Chondrocyte (in vitro differentiated cells): ENCODE data around the gene ADARB2. TPM values are rescaled to one million over a fixed set of nuclear protein-coding genes. Genes with fewer than 3 reads are reported as not detected.

Experiments used
- DNase-seq: peaks from one replicate; pipeline ENCODE4 v3.0.0; 2021; ENCODE audit warnings: mixed read lengths, low spot score
- H3K27ac Mint-ChIP-seq: one replicate; pipeline ENCODE4 v1.8.0; 2021; ENCODE audit warnings: mild to moderate bottlenecking, moderate library complexity, mixed read lengths; ENCODE audit not compliant: unreplicated experiment
- H3K27me3 Mint-ChIP-seq: 2 replicates; pipeline ENCODE4 v1.8.0; 2021; ENCODE audit warnings: low read depth, mixed read lengths
- H3K36me3 Mint-ChIP-seq: 2 replicates; pipeline ENCODE4 v1.8.0; 2021; ENCODE audit warnings: low read depth, mixed read lengths
- H3K4me1 Mint-ChIP-seq: 2 replicates; pipeline ENCODE4 v1.8.0; 2021; ENCODE audit warnings: low read depth, mild to moderate bottlenecking, mixed read lengths
- H3K4me3 Mint-ChIP-seq: one replicate; pipeline ENCODE4 v1.8.0; 2021; ENCODE audit warnings: mild to moderate bottlenecking, moderate library complexity, mixed read lengths; ENCODE audit not compliant: unreplicated experiment
- H3K9me3 Mint-ChIP-seq: 2 replicates; pipeline ENCODE4 v1.8.0; 2021; ENCODE audit warnings: low read depth, mixed read lengths
- CTCF ChIP-seq: fragments of 200-600 bp; sonication (generic); IDR thresholded peaks from 2 replicates; pipeline ENCODE4 v1.5.0; 2021; ENCODE audit warnings: antibody characterized with exemption, mild to moderate bottlenecking, moderate library complexity
- total RNA-seq: library from RNA; stranded (reverse); gene quantifications from 3 replicates; pipeline ENCODE4 v1.2.1, GENCODE V29; 2021

The ADARB2 gene
- total RNA-seq, 1 donor from 2014 or later, result 3.3 TPM

GRCh38 chr10:1706711-1707110 is 30.6 kb downstream of the ADARB2 start:
- Mint-ChIP-seq H3K27ac (no peak overlapping the region), H3K9me3 (peaks cover 10% of the 10 kb centered on the region), H3K4me3 (no peak overlapping the region), H3K27me3 (no peaks in the 10 kb centered on the region), H3K36me3 (no peaks in the 10 kb centered on the region), H3K4me1 (no peaks in the 10 kb centered on the region)
- TF ChIP-seq CTCF, result no peak
- DNase-seq, result no peak

GRCh38 chr10:1706256-1706655 is 31.1 kb downstream of the ADARB2 start:
- Mint-ChIP-seq H3K27me3 (no peaks in the 10 kb centered on the region), H3K4me3 (no peak overlapping the region), H3K27ac (no peak overlapping the region), H3K36me3 (no peaks in the 10 kb centered on the region), H3K9me3 (peaks cover 10% of the 10 kb centered on the region), H3K4me1 (no peaks in the 10 kb centered on the region)
- DNase-seq, result no peak
- TF ChIP-seq CTCF, result no peak

GRCh38 chr10:1698185-1698584 is 39.1 kb downstream of the ADARB2 start:
- TF ChIP-seq CTCF, result no peak
- no peak overlapping the region for H3K27ac Mint-ChIP-seq
- H3K4me3 Mint-ChIP-seq, result no peak overlapping the region
- H3K36me3 Mint-ChIP-seq, result no peaks in the 10 kb centered on the region
- no peaks in the 10 kb centered on the region for H3K4me1 Mint-ChIP-seq
- DNase-seq, result no peak
- peaks cover 11% of the 10 kb centered on the region for H3K9me3 Mint-ChIP-seq
- H3K27me3 Mint-ChIP-seq, result no peaks in the 10 kb centered on the region

GRCh38 chr10:1696106-1696505 is 41.2 kb downstream of the ADARB2 start:
- no peak for TF ChIP-seq CTCF
- Mint-ChIP-seq H3K27ac (no peak overlapping the region), H3K4me1 (no peaks in the 10 kb centered on the region), H3K27me3 (peaks cover 2% of the 10 kb centered on the region), H3K9me3 (peaks cover 6% of the 10 kb centered on the region), H3K36me3 (no peaks in the 10 kb centered on the region), H3K4me3 (no peak overlapping the region)
- no peak for DNase-seq

GRCh38 chr10:1690086-1690485 is 47.2 kb downstream of the ADARB2 start:
- no peaks in the 10 kb centered on the region for H3K36me3 Mint-ChIP-seq
- H3K27ac Mint-ChIP-seq, result no peak overlapping the region
- no peak for TF ChIP-seq CTCF
- peaks cover 4% of the 10 kb centered on the region for H3K9me3 Mint-ChIP-seq
- peaks cover 5% of the 10 kb centered on the region for H3K27me3 Mint-ChIP-seq
- no peaks in the 10 kb centered on the region for H3K4me1 Mint-ChIP-seq
- no peak overlapping the region for H3K4me3 Mint-ChIP-seq
- no peak for DNase-seq
